SK-N-SH (cell line): ENCODE measurements around the gene ADAMTS16. TPM values are rescaled to one million over a fixed set of nuclear protein-coding genes. Genes with fewer than 3 reads are reported as not detected.

ENCODE experiments used
- CTCF ChIA-PET: fragments of 300-600, 350-600 bp; formaldehyde crosslinking; extraction: SDS; loops from one replicate; lab custom pipeline; 2021; lab: Yijun Ruan, JAX
- POLR2A ChIA-PET: fragments of 350-600 bp; sonication (Branson Sonifier 250); formaldehyde crosslinking; extraction: SDS; loops from one replicate; lab custom pipeline; 2020; ENCODE audit warnings: antibody characterized with exemption, inconsistent platforms; lab: Yijun Ruan, JAX
- DNase-seq: peaks from one replicate; pipeline ENCODE4 v3.0.0; 2012
- H2AFZ ChIP-seq: fragments of 200-600 bp; sonication (generic); 2 replicates; pipeline ENCODE4 v1.8.1; 2016; ENCODE audit warnings: antibody characterized with exemption, mild to moderate bottlenecking, low read depth
- H3F3A ChIP-seq: fragments of 200-600 bp; sonication (generic); replicated peaks from 2 replicates; pipeline ENCODE3; 2016; ENCODE audit warnings: antibody characterized with exemption, mild to moderate bottlenecking; ENCODE audit not compliant: insufficient read depth
- H3K27ac ChIP-seq, 2 experiments: fragments of 200-500 bp in 1 of 2; fragments of 200-600 bp in 1 of 2; sonication (Bioruptor generic) in 1 of 2; sonication (generic), shearing (Covaris generic) in 1 of 2; 2 replicates each; pipeline versions ENCODE4 v1.5.1 to v1.6.1; 2014 to 2016; ENCODE audit warnings: low read depth in 2 of 2, inconsistent platforms in 1 of 2, low read length in 1 of 2, mild to moderate bottlenecking in 1 of 2, mixed read lengths in 1 of 2
- H3K27me3 ChIP-seq: fragments of 200-600 bp; sonication (generic), shearing (Covaris generic); 2 replicates; pipeline ENCODE4 v1.6.1; 2016; ENCODE audit warnings: mixed run types; ENCODE audit not compliant: insufficient read depth
- H3K36me3 ChIP-seq, 2 experiments: fragments of 200-500 bp in 1 of 2; fragments of 200-600 bp in 1 of 2; sonication (Bioruptor generic) in 1 of 2; sonication (generic) in 1 of 2; replicated peaks in 1 of 2; 2 replicates each; pipeline versions ENCODE3 to v1.5.1; 2014 to 2016; ENCODE audit warnings: low read length in 1 of 2, mild to moderate bottlenecking in 1 of 2; ENCODE audit not compliant: insufficient read depth in 2 of 2, control insufficient read depth in 1 of 2
- H3K4me1 ChIP-seq, 2 experiments: fragments of 200-500 bp in 1 of 2; fragments of 200-600 bp in 1 of 2; sonication (Bioruptor generic) in 1 of 2; sonication (generic), shearing (Covaris generic) in 1 of 2; 2 replicates each; pipeline versions ENCODE4 v1.5.1 to v1.6.1; 2014 to 2016; ENCODE audit warnings: low read depth in 1 of 2, low read length in 1 of 2, mixed run types in 1 of 2; ENCODE audit not compliant: insufficient read depth in 2 of 2, control insufficient read depth in 1 of 2
- H3K4me2 ChIP-seq: fragments of 200-600 bp; sonication (generic), shearing (Covaris generic); 2 replicates; pipeline ENCODE4 v1.6.1; 2017; ENCODE audit warnings: mixed run types
- H3K4me3 ChIP-seq, 2 experiments: fragments of 200-500 bp in 1 of 2; fragments of 200-600 bp in 1 of 2; sonication (Bioruptor generic) in 1 of 2; sonication (generic), shearing (Covaris generic) in 1 of 2; 2 replicates each; pipeline versions ENCODE4 v1.5.1 to v1.8.1; 2014 to 2016; ENCODE audit warnings: low read depth in 2 of 2, inconsistent platforms in 1 of 2, low read length in 1 of 2, mild to moderate bottlenecking in 1 of 2, mixed read lengths in 1 of 2, moderate library complexity in 1 of 2
- H3K79me2 ChIP-seq: fragments of 200-600 bp; sonication (generic); 2 replicates; pipeline ENCODE4 v1.8.1; 2017; ENCODE audit warnings: mild to moderate bottlenecking; ENCODE audit not compliant: insufficient read depth
- H3K9ac ChIP-seq: fragments of 200-600 bp; sonication (generic); 2 replicates; pipeline ENCODE4 v1.6.1; 2017; ENCODE audit warnings: mixed run types
- H3K9me2 ChIP-seq: fragments of 200-600 bp; sonication (generic); 2 replicates; pipeline ENCODE4 v1.6.1; 2017; ENCODE audit warnings: mixed run types
- H3K9me3 ChIP-seq: fragments of 200-600 bp; sonication (generic); 2 replicates; pipeline ENCODE4 v1.6.1; 2017; ENCODE audit warnings: mixed run types, mild to moderate bottlenecking, moderate library complexity
- H4K20me1 ChIP-seq: fragments of 200-600 bp; sonication (generic); 2 replicates; pipeline ENCODE4 v1.6.1; 2017; ENCODE audit warnings: mild to moderate bottlenecking, mixed run types; ENCODE audit not compliant: insufficient read depth
- ELF1 ChIP-seq: IDR thresholded peaks from 2 replicates; pipeline ENCODE4 v1.4.0; 2012
- EP300 ChIP-seq, 2 experiments: IDR thresholded peaks; 2 replicates each; pipeline versions ENCODE4 v1.4.0 to v1.6.1; 2012; ENCODE audit warnings: borderline replicate concordance in 1 of 2, low read depth in 1 of 2, low read length in 1 of 2
- EZH2phosphoT487 ChIP-seq: fragments of 200-600 bp; sonication (generic); IDR thresholded peaks from 2 replicates; pipeline ENCODE4 v1.6.1; 2017; ENCODE audit warnings: low read depth, mixed run types, mild to moderate bottlenecking, antibody characterized with exemption, moderate library complexity, borderline replicate concordance
- FOSL2 ChIP-seq: IDR thresholded peaks from 2 replicates; pipeline ENCODE4 v1.4.0; 2012; ENCODE audit warnings: low read depth, mild to moderate bottlenecking, moderate library complexity, borderline replicate concordance
- FOXM1 ChIP-seq: IDR thresholded peaks from 2 replicates; pipeline ENCODE4 v1.4.0; 2012; ENCODE audit warnings: low read depth, mild to moderate bottlenecking
- GABPA ChIP-seq: IDR thresholded peaks from 2 replicates; pipeline ENCODE4 v1.4.0; 2012; ENCODE audit warnings: low read depth, mild to moderate bottlenecking
- JUND ChIP-seq: IDR thresholded peaks from 2 replicates; pipeline ENCODE4 v1.4.0; 2012
- MEF2A ChIP-seq: IDR thresholded peaks from 2 replicates; pipeline ENCODE4 v1.4.0; 2012; ENCODE audit warnings: low read depth, borderline replicate concordance
- NFIC ChIP-seq: IDR thresholded peaks from 2 replicates; pipeline ENCODE4 v1.4.0; 2012; ENCODE audit warnings: borderline replicate concordance
- RCOR1 ChIP-seq: fragments of 150-350 bp; IDR thresholded peaks from 2 replicates; pipeline ENCODE4 v1.6.1; 2017; ENCODE audit warnings: antibody characterized with exemption, low read length
- SIN3A ChIP-seq: IDR thresholded peaks from 2 replicates; pipeline ENCODE4 v1.6.1; 2012; ENCODE audit warnings: low read depth, mild to moderate bottlenecking, low read length, moderate library complexity, borderline replicate concordance
- SMC3 ChIP-seq: IDR thresholded peaks from 2 replicates; pipeline ENCODE4 v1.6.1; 2012; ENCODE audit warnings: low read depth, low read length, improper control_type of control experiment
- TAF1 ChIP-seq: IDR thresholded peaks from 2 replicates; pipeline ENCODE4 v1.6.1; 2012; ENCODE audit warnings: low read depth, mild to moderate bottlenecking, low read length, moderate library complexity, borderline replicate concordance
- TCF12 ChIP-seq: IDR thresholded peaks from 2 replicates; pipeline ENCODE4 v1.4.0; 2012
- USF1 ChIP-seq: IDR thresholded peaks from 2 replicates; pipeline ENCODE4 v1.4.0; 2012; ENCODE audit warnings: low read depth, borderline replicate concordance
- YY1 ChIP-seq: IDR thresholded peaks from 2 replicates; pipeline ENCODE4 v1.4.0; 2012; ENCODE audit warnings: low read depth, mild to moderate bottlenecking
- WGBS: methylation state at CpG from one replicate; pipeline ENCODE4 v1.1.6; 2017; ENCODE audit warnings: low lambda C conversion rate; 5-methylcytosine and 5-hydroxymethylcytosine counted together
- polyA plus RNA-seq, 3 experiments: library from polyadenylated mRNA; depleted of rRNA; stranded (reverse); fragments of >200 nt; gene quantifications; 2 replicates each; pipeline ENCODE4 v1.2.3, GENCODE V29; 2012
- TF ChIP-seq, protein P1 (sequence below): fragments of 150-350 bp; IDR thresholded peaks from 2 replicates; pipeline ENCODE4 v1.6.1; 2016; ENCODE audit warnings: mild to moderate bottlenecking, low read depth, low read length
- TF ChIP-seq, protein P2 (sequence below): IDR thresholded peaks from 2 replicates; pipeline ENCODE4 v1.4.0; 2012; ENCODE audit warnings: low read depth
- TF ChIP-seq, protein P3 (sequence below): IDR thresholded peaks from 2 replicates; pipeline ENCODE4; 2012

Gene ADAMTS16
- polyA plus RNA-seq, 1 of the 3 experiments (the other 2 are of a cell fraction), result not detected

DNA sequence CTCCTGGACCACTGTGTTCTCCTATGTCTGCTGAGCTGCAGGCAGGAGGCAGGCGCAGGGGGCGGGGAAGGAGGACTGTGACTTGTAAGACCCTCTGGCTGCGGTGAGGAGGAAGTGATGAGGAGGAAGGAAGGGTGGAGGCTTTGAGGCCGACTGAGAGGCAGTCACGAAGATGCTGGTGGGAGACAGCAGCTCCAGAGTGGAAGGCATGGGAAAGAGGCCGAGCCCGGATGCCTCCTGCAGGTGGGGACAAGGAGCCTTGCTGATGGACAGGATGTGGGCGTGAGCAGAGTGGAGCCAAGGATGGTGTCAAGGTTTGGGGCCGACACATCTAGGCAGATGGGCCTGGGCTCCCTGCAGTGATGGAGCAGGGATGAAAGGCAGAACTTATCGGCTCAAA is 208.0 kb downstream of the ADAMTS16 start:
- ChIA-PET POLR2A (no interaction called here), CTCF (interaction anchor here (1.1 to 1.6 kb wide), 2 partner anchors 19 to 480 kb away, joined by 3 to 4 read pairs; no protein-coding TSS in a partner anchor)
- TF ChIP-seq MEF2A (no peak), SMC3 (no peak), FOXM1 (no peak), ELF1 (no peak), EZH2phosphoT487 (no peak), GABPA (no peak), YY1 (no peak), FOSL2 (no peak)
- Histone ChIP-seq H3K27ac (no peak overlapping the region), H3K79me2 (no peaks in the 10 kb centered on the region), H3K36me3 (no peaks in the 10 kb centered on the region), H2AFZ (no peak overlapping the region), H3K9me3 (no peaks in the 10 kb centered on the region), H3K4me2 (no peak overlapping the region), H4K20me1 (no peaks in the 10 kb centered on the region), H3K4me3 (no peak overlapping the region), H3K27me3 (no peaks in the 10 kb centered on the region), H3K9me2 (no peaks in the 10 kb centered on the region), H3K4me1 (peaks cover 11 to 12% of the 10 kb centered on the region in 2 experiments; a peak in 3 of 4 replicates), H3K9ac (no peak overlapping the region), H3F3A (peaks cover 8% of the 10 kb centered on the region)
- DNase-seq, result no peak
- WGBS, result 66% methylated on average over 10 of the region's 10 CpGs

DNA sequence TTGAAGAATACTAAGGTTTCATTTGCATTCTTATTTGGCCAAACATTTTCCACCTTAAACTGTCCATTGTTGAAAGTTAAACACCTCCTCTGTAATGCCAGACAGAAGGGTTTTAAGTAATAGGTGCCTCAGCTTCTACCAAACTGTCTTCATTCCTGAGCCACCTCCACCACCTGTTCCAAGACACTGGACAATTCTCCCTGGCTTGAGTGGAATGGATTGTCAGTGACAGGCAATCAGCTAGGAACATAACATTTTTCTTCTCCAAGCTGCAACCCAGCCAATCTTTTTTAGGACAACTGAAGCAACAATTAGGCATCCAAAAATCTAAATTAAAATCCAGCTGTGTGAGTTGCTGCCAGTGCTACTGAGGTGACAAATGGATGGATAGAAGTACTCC is 208.4 kb downstream of the ADAMTS16 start:
- POLR2A ChIA-PET, result no interaction called here
- H3K4me2 ChIP-seq, result no peak overlapping the region
- H3K9me3 ChIP-seq, result no peaks in the 10 kb centered on the region
- no peak overlapping the region for H3K4me3 ChIP-seq
- H3K9me2 ChIP-seq, result no peaks in the 10 kb centered on the region
- no peak overlapping the region for H2AFZ ChIP-seq
- H3K27ac ChIP-seq, result no peak overlapping the region
- peaks cover 6% of the 10 kb centered on the region for H3F3A ChIP-seq
- CTCF ChIA-PET, result interaction anchor here (1.1 to 1.6 kb wide), 2 partner anchors 18 to 480 kb away, joined by 3 to 4 read pairs; no protein-coding TSS in a partner anchor
- no peak for DNase-seq
- H3K9ac ChIP-seq, result no peak overlapping the region
- no peak for TF ChIP-seq FOSL2
- no peak for TF ChIP-seq NFIC
- TF ChIP-seq SMC3, result no peak
- TF ChIP-seq, protein P1, sequence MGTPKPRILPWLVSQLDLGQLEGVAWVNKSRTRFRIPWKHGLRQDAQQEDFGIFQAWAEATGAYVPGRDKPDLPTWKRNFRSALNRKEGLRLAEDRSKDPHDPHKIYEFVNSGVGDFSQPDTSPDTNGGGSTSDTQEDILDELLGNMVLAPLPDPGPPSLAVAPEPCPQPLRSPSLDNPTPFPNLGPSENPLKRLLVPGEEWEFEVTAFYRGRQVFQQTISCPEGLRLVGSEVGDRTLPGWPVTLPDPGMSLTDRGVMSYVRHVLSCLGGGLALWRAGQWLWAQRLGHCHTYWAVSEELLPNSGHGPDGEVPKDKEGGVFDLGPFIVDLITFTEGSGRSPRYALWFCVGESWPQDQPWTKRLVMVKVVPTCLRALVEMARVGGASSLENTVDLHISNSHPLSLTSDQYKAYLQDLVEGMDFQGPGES, result no peak
- no peak for TF ChIP-seq EP300 (IDR thresholded peaks at IDR 0.05; ENCODE audit: borderline replicate concordance in 1 of 2, low read depth in 1 of 2, low read length in 1 of 2)
- no peak for TF ChIP-seq YY1
- TF ChIP-seq EZH2phosphoT487, result no peak
- TF ChIP-seq RCOR1, result no peak
- no peak for TF ChIP-seq TCF12
- TF ChIP-seq, protein P2, sequence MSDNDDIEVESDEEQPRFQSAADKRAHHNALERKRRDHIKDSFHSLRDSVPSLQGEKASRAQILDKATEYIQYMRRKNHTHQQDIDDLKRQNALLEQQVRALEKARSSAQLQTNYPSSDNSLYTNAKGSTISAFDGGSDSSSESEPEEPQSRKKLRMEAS, result no peak
- TF ChIP-seq ELF1, result no peak
- TF ChIP-seq JUND, result no peak
- TF ChIP-seq, protein P3, sequence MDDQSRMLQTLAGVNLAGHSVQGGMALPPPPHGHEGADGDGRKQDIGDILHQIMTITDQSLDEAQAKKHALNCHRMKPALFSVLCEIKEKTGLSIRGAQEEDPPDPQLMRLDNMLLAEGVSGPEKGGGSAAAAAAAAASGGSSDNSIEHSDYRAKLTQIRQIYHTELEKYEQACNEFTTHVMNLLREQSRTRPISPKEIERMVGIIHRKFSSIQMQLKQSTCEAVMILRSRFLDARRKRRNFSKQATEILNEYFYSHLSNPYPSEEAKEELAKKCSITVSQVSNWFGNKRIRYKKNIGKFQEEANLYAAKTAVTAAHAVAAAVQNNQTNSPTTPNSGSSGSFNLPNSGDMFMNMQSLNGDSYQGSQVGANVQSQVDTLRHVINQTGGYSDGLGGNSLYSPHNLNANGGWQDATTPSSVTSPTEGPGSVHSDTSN, result no peak
- TF ChIP-seq SIN3A, result no peak
- TF ChIP-seq USF1, result no peak
- TF ChIP-seq TAF1, result no peak
- TF ChIP-seq GABPA, result no peak
- H3K27me3 ChIP-seq, result no peaks in the 10 kb centered on the region
- no peaks in the 10 kb centered on the region for H3K79me2 ChIP-seq
- H3K4me1 ChIP-seq, result peaks cover 9 to 11% of the 10 kb centered on the region in 2 experiments; a peak in 3 of 4 replicates
- H3K36me3 ChIP-seq, result no peaks in the 10 kb centered on the region
- no peaks in the 10 kb centered on the region for H4K20me1 ChIP-seq
